HepG2 (cell line): ENCODE results near the gene SLC17A8. TPM values are rescaled to one million over a fixed set of nuclear protein-coding genes. Genes with fewer than 3 reads are reported as not detected.

Source experiments
- BCLAF1 ChIP-seq: fragments of 450-650 bp; IDR thresholded peaks from 2 replicates; pipeline ENCODE4 v1.6.1; 2017; ENCODE audit warnings: mild to moderate bottlenecking
- CHD4 ChIP-seq: fragments of 200-600 bp; sonication (generic); IDR thresholded peaks from 2 replicates; pipeline ENCODE4 v1.7.0; 2017; ENCODE audit warnings: mild to moderate bottlenecking, low read length, borderline replicate concordance
- HNRNPH1 ChIP-seq: fragments of 200-400 bp; formaldehyde crosslinking; optimal IDR thresholded peaks from 2 replicates; pipeline ENCODE3; 2017; ENCODE audit warnings: mild to moderate bottlenecking, low read depth, low read length
- HNRNPLL ChIP-seq: fragments of 200-400 bp; formaldehyde crosslinking; IDR thresholded peaks from 2 replicates; pipeline ENCODE4 v1.6.1; 2017; ENCODE audit warnings: mild to moderate bottlenecking, low read depth, low read length; ENCODE audit not compliant: poor library complexity, severe bottlenecking
- KLF16 ChIP-seq, 2 experiments: sonication (generic) in 1 of 2; formaldehyde crosslinking in 1 of 2; IDR thresholded peaks; 2 replicates each; pipeline versions ENCODE4 v1.6.1 to v1.8.0; 2016 to 2023; ENCODE audit warnings: missing genetic modification reagents in 2 of 2, missing compliant biosample characterization in 1 of 2
- MXI1 ChIP-seq: IDR thresholded peaks from 3 replicates; pipeline ENCODE4 v1.6.1; 2012; ENCODE audit warnings: low read depth, low read length, inconsistent platforms, borderline replicate concordance
- PHF5A ChIP-seq: IDR thresholded peaks from one replicate; pipeline ENCODE4 v1.6.1; 2018; ENCODE audit warnings: low read depth, missing genetic modification reagents; ENCODE audit not compliant: unreplicated experiment
- PHF8 ChIP-seq: sonication (generic); formaldehyde crosslinking; IDR thresholded peaks from 2 replicates; pipeline ENCODE4 v1.5.0; 2020; ENCODE audit warnings: missing genetic modification reagents
- POGZ ChIP-seq: sonication (generic); formaldehyde crosslinking; IDR thresholded peaks from 2 replicates; pipeline ENCODE4 v1.4.0; 2020; ENCODE audit warnings: mild to moderate bottlenecking, missing genetic modification reagents
- SOX13 ChIP-seq, 3 experiments: fragments of 450-650 bp in 1 of 3; sonication (generic) in 1 of 3; formaldehyde crosslinking in 1 of 3; IDR thresholded peaks in 2 of 3; conservative IDR thresholded peaks in 1 of 3; 2 replicates each; pipeline versions ENCODE4 v1.5.0 to v1.6.1; 2016 to 2020; ENCODE audit warnings: antibody characterized with exemption in 1 of 3, mild to moderate bottlenecking in 1 of 3, missing compliant biosample characterization in 1 of 3, missing genetic modification reagents in 1 of 3, moderate library complexity in 1 of 3
- TAF15 ChIP-seq: fragments of 200-400 bp; formaldehyde crosslinking; IDR thresholded peaks from one replicate; pipeline ENCODE4 v1.6.1; 2018; ENCODE audit warnings: mild to moderate bottlenecking, low read depth, low read length; ENCODE audit not compliant: poor library complexity, severe bottlenecking
- TSC22D2 ChIP-seq: sonication (generic); formaldehyde crosslinking; IDR thresholded peaks from 2 replicates; pipeline ENCODE4 v1.5.1; 2020; ENCODE audit warnings: missing genetic modification reagents, mild to moderate bottlenecking, borderline replicate concordance
- ZNF431 ChIP-seq: sonication (generic); formaldehyde crosslinking; IDR thresholded peaks from 2 replicates; pipeline ENCODE4 v1.9.0; 2022; ENCODE audit warnings: missing genetic modification reagents, low read depth, mild to moderate bottlenecking, borderline replicate concordance
- ZNF543 ChIP-seq: sonication (generic); formaldehyde crosslinking; IDR thresholded peaks from 2 replicates; pipeline ENCODE4 v1.4.0; 2020; ENCODE audit warnings: mild to moderate bottlenecking, missing genetic modification reagents
- ZNF546 ChIP-seq: sonication (generic); formaldehyde crosslinking; conservative IDR thresholded peaks from 2 replicates; pipeline ENCODE4 v1.8.1; 2023; ENCODE audit warnings: mild to moderate bottlenecking, missing genetic modification reagents
- ZNF570 ChIP-seq: sonication (generic); formaldehyde crosslinking; IDR thresholded peaks from 2 replicates; pipeline ENCODE4 v1.4.0; 2020; ENCODE audit warnings: mild to moderate bottlenecking, missing genetic modification reagents, borderline replicate concordance
- ZNF609 ChIP-seq: sonication (generic); formaldehyde crosslinking; IDR thresholded peaks from 2 replicates; pipeline ENCODE4 v1.4.0; 2020; ENCODE audit warnings: mild to moderate bottlenecking, missing genetic modification reagents, borderline replicate concordance
- ZNF670 ChIP-seq: sonication (generic); formaldehyde crosslinking; IDR thresholded peaks from 2 replicates; pipeline ENCODE4 v1.8.0; 2022; ENCODE audit warnings: mild to moderate bottlenecking, missing genetic modification reagents, borderline replicate concordance
- ZNF784 ChIP-seq: sonication (generic); formaldehyde crosslinking; IDR thresholded peaks from 2 replicates; pipeline ENCODE4 v1.5.1; 2020; ENCODE audit warnings: missing genetic modification reagents, mild to moderate bottlenecking, borderline replicate concordance
- polyA plus RNA-seq, 8 experiments: library from polyadenylated mRNA; depleted of rRNA in 3 of 8; stranded (reverse) in 7 of 8; unstranded in 1 of 8; fragments of >200 nt; fragmentation: Illumina TruSeq in 4 of 8; extraction: Trizol in 4 of 8; gene quantifications; 2 replicates each; pipeline versions ENCODE4 v1.2.1 to v1.2.3, GENCODE V29; 2011 to 2016; ENCODE audit warnings: low read depth in 4 of 8, missing spikeins in 1 of 8, mixed read lengths in 1 of 8; ENCODE audit not compliant: insufficient read depth in 1 of 8
- total RNA-seq, 5 experiments: library from RNA; depleted of rRNA; stranded (reverse); fragments of >200 nt; fragmentation: Illumina TruSeq; extraction: Trizol; gene quantifications; 2 replicates each; pipeline ENCODE4 v1.2.3, GENCODE V29; 2016; ENCODE audit warnings: low read depth in 1 of 5

SLC17A8 gene
- total and polyA plus RNA-seq, 2 of the 13 experiments (the other 11 are each of a cell fraction or from before 2014, with no cell fraction given), result 0.07 to 0.15 TPM

GRCh38 chr12:100437038-100437841, 80.4 kb downstream of the SLC17A8 start (continued):
- TF ChIP-seq ZNF431 (CRISPR knock-in tag) (peak; percentile 32; the same call in 1 of the 2 replicates), PHF5A (CRISPR knock-in tag) (peak; percentile 67), TAF15 (no peak), KLF16 (CRISPR knock-in tag; IDR thresholded peaks at IDR 0.05) (peak in 1 of 2 experiments; percentile 95; a peak in 2 of 4 replicates), MXI1 (0 out of 3 replicates have a peak, but pooled peaks have one; percentile 24), ZNF784 (CRISPR knock-in tag) (no peak; the same call in 1 of the 2 replicates), ZNF543 (CRISPR knock-in tag) (no peak), BCLAF1 (no peak), ZNF570 (CRISPR knock-in tag) (no peak), HNRNPLL (no peak), TSC22D2 (peak; percentile 83; the same call in 1 of the 2 replicates), ZNF609 (CRISPR knock-in tag) (peak; percentile 95), ZNF546 (CRISPR knock-in tag) (no peak), SOX13 (IDR thresholded peaks at IDR 0.05) (peak; percentile 88), SOX13 (CRISPR knock-in tag; conservative IDR thresholded peaks at IDR 0.05 in 1 of 2, IDR thresholded peaks at IDR 0.05 in 1 of 2) (peak in 1 of 2 experiments; percentile 96; a peak in 2 of 4 replicates), POGZ (CRISPR knock-in tag) (peak; percentile 85), ZNF670 (no peak), HNRNPH1 (no peak), PHF8 (CRISPR knock-in tag) (peak; percentile 47; the same call in 1 of the 2 replicates), CHD4 (peak; percentile 96)
